Kidney capillary endothelial cell (primary cell): ENCODE results near the gene FANCC.

Experiments used
- DNase-seq: peaks from one replicate; pipeline ENCODE4 v3.0.0-alpha.2; 2018; ENCODE audit warnings: low spot score

The FANCC gene

GRCh38 chr9:95124582-95125367, 192.7 kb downstream of the FANCC start:
- no peak for DNase-seq

GRCh38 chr9:95120781-95121370, 196.6 kb downstream of the FANCC start:
- DNase-seq: no peak

DNA sequence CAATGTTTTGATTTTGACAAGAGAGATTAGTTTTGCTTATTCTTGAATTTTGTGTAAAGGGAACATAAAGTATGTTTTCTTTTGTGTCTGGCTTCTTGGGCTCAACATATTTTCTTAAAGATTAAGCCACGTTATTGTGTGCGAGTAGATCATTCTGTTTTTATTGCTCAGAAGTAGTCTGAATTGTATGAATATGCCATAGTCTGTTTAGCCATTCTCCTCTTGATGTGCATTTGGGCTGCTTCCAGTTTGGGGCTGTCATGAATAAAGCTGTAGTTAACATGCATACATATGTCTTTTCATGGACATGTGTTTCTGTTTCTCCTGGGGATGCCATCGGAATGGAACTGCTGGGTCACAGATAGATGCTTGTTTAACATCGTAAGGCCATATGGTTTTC, 198.9 kb downstream of the FANCC start:
- DNase-seq: no peak

DNA sequence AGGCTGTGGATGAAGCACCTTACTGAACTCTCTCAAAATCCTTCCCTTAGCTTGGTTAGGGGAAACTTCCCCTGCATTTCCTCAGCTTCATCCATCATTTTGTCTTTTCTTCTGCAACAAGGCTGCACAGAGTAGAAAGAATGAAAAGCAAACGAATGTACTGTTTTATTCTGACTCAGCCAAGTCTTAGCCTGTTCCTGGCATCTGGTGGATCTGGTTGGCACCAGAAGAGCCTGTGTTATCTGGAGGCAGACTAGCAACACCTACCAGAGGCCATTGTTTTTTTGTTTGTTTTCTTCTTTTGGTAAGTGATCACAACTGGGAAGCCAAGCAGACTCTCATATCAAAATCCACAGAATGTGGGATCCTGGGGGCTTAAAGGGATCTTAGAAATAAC, 200.7 kb downstream of the FANCC start:
- no peak for DNase-seq

DNA sequence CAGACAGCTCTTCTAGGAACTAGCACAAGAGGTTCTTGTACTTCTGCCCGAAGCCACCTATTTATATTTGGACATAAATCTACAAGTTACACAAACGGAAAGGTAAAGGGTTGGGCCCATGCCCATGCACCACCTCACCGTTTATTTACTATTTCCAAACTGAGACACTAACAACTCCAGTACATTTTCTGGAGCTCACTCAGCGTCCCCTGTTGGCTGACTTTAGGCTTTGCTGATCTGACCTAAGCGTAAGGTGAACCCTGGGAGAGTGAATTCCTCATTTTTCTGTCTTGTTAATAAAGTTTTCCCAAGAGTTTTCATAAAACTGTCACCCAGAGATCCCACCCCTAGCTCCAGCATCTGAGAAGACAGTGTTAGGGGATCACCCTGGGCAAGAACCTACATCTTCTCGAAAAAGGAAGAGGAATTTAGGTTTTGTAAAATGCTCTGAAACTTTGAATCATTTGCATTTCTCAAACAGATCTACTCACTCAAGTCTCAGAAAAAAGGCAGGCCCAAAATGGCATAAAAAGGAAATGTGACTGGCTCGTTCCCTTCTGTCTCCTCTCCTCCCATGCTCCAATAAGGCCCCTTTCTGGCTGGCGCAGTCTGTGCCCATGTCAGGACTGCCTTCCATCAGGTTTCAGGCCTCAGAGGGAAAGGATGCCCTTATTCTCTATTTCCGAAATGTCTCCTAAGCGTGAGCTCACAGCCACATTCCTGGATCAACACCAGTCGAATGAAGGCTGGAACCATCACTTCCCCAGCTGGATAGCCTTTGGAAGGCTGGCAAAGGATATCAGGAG, 201.3 kb downstream of the FANCC start:
- no peak for DNase-seq

- no peak for DNase-seq
Measured at GRCh38 chr9:95115104-95115503, 202.4 kb downstream of the FANCC start.

GRCh38 chr9:95112436-95113280, 204.9 kb downstream of the FANCC start:
- DNase-seq: no peak

- no peak for DNase-seq
Measured at GRCh38 chr9:95111716-95112115, 205.8 kb downstream of the FANCC start.

GRCh38 chr9:95110921-95111525, 206.5 kb downstream of the FANCC start:
- DNase-seq: no peak

DNA sequence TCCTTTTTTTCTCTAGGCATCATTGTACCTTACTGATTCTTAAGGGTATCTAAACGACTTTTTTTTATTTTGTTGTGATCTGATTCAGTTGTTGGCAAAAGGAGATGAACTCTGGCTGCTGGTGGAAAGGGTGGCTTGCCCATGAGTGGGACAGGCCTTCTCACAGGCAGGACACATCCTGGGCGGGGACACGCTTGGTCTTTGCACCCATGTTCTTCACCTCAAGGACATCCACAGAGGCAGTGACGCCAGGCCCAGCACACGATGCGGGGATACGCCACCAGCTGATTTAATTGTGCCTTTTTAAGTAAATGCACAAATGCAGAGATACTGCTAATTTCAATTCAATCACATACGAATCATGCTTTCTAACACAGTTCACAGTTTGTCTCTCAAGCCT, 208.1 kb downstream of the FANCC start:
- no peak for DNase-seq

DNA sequence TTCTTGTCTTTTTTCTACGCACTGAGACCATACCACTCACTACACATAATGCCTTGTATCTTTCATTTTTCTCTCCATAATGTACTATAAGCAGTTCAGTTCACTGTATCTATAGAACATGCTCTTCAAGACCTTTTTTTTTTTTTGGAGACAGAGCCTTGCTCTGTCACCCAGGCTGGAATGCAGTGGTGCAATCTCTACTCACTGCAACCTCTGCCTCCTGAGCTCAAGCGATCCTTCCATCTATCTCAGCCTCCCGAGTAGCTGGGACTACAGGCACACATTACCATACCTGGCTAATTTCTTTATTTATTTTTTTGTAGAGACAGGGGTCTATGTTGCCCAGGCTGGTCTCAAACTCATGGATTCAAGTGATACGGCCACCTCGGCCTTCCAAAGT, 208.7 kb downstream of the FANCC start:
- DNase-seq: no peak

- DNase-seq: no peak
Measured at GRCh38 chr9:95107976-95108375, 209.5 kb downstream of the FANCC start.

GRCh38 chr9:95107001-95107749, 210.3 kb downstream of the FANCC start:
- DNase-seq: no peak

GRCh38 chr9:95105519-95106287, 211.8 kb downstream of the FANCC start:
- DNase-seq: no peak

GRCh38 chr9:95104980-95105379, 212.5 kb downstream of the FANCC start:
- no peak for DNase-seq

GRCh38 chr9:95104581-95104960, 212.9 kb downstream of the FANCC start:
- no peak for DNase-seq

DNA sequence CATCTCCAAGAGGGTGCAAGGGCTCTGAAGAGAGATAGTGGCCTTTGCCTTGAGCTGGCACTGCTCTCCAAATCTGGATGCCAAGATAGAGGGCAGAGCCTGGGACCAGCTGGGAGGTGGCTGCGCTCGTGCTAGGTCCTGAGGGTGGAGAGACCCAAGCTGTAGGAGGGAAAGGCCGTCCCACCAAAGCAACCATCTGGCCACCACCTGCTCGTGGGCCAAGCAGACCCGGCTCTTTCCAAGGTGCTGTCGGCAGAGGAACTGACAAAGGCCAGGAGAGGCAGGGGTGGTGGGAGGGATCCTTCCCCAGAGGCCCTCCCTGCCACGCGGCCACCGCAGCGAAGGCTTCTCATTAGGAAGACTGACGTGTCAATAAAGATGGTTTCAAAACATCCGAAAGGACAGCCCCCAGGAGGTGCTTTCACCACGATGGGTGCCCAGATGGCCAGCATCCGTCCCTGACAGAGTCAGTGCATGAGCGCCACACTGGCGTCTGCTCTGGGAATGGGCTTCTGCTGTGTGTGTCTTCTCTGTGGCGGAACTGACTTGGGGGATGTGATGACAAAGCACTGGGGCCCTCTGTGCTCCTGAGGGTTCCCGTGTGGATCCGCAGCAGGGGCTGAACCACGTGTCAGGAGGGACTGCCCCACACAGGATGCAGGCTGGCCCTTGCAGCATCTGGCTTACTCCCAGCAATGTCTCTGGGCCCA, 213.5 kb downstream of the FANCC start:
- no peak for DNase-seq

DNA sequence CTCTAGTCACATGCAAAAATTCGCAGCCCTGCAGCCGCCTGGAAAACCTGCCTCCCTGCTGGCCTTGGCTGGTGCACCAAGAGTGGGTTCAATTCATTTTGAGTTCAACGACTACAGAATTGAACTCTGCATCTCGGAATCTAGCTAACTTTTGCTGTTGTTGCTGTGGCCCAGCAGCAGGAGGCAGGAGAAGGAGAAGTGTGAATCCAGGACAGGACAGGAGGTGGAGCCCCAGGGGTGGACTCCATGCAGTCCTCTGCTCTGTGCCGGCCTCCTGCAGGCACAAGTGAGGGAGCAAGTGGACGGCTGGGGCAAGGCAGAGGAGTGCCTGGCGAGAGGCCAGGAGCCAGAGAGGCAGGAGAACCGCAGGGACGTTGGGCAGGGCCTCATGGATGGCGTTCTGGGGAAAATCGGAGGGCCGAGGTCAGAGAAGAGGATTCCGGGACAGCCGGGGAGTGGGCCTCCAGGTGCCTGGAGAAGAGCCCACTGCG, 214.2 kb downstream of the FANCC start:
- DNase-seq: no peak

DNA sequence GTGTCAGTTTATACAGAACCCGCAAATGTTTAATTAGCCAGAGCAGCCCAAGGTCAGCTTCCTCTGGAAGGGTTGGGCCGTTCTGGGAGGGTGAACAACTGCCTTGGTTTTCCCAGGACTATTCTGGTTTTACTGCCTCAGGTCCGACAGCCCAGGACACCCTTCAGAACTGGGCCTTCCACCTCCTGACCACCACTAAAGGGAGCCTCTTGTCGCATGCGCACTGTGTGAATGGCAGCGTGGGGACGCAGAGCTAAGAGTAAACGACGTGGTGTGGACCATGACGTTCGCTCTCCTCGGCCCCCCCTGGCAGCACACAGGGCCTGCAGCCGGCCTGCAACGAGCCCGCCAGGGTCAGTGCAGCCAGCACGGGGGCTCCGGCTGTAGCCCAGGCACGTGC, 214.9 kb downstream of the FANCC start:
- DNase-seq: no peak
